ENCODE results near the gene PLXDC2. TPM values are rescaled to one million over a fixed set of nuclear protein-coding genes. Genes with fewer than 3 reads are reported as not detected.

The PLXDC2 gene
- total and polyA plus RNA-seq, 10 of the 15 experiments (the other 5 are each of a cell fraction or from before 2014, with no cell fraction given) = 0.05 to 1.8 (median 0.14) TPM; not detected in 2

DNA sequence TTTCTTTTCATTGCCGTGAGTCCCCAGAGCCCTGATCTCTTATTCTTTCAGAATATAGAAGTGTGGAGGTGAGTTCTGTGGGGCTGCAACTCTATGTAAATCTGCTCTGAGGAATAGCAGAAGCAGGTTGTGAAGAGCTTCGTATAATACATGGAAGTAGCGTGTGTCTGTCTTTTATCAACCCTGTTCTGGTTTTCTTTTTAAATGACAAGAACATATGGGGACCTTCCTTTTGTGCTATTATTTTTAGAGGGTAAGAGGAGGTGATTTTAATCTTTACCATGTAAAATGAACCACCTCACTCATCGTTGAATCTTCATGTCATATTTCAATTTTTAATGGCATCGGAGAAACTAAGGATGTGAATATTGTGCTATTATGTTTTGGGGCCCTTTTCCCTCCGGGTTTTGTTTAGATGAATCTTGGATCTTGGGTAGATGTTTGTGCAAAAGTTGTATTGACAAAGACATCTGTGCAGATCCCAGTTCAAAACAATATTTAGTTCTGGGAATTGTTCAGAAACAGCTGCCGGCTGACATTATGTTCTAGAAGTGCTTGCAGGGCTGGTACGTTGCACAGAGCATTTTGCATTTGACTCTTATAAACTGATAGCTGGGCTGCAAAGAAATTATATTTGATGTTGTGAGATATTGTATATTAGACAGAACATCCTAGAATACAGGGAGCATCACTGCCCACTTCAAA is 46.7 kb downstream of the PLXDC2 start:
- ChIA-PET CTCF (no interaction called here), RAD21 (ENCODE audit: unreplicated experiment) (no interaction called here), SMC1A (ENCODE audit: uncharacterized antibody, unreplicated experiment) (interaction anchor here (0.9 to 1.8 kb wide), 3 partner anchors 9 to 28 kb away, joined by 3 to 10 read pairs (median 3); no protein-coding TSS in a partner anchor), POLR2A (interaction anchor here (0.6 kb wide), 1 partner anchor 128 kb away, joined by 4 read pairs; no protein-coding TSS in a partner anchor)
- H3K4me1 ChIP-seq (ENCODE audit: control insufficient read depth, insufficient read depth, low read length) = no peaks in the 10 kb centered on the region
- ATAC-seq = no peak
- H3K4me3 ChIP-seq = no peak overlapping the region
- H3K27ac ChIP-seq (ENCODE audit: control insufficient read depth, insufficient read depth) = no peak overlapping the region
- no peak overlapping the region for H3K9ac ChIP-seq (ENCODE audit: control insufficient read depth, insufficient read depth, low read length)
- no peak for DNase-seq (ENCODE audit: low read depth, low spot score)
- H2AFZ ChIP-seq (ENCODE audit: control insufficient read depth, low read depth, low read length) = no peak overlapping the region
- no peak for FAIRE-seq
- in situ Hi-C loops (cut with MboI) = no loop called here
- H3K9me3 ChIP-seq (replicated peaks; ENCODE audit: control insufficient read depth, insufficient read depth, low read length) = no peaks in the 10 kb centered on the region
- BruUV-seq (replicated peaks) = no TSS peak
- no peaks in the 10 kb centered on the region for H4K20me1 ChIP-seq (ENCODE audit: control insufficient read depth, insufficient read depth)
- no peak overlapping the region for H3K4me2 ChIP-seq (ENCODE audit: control insufficient read depth, insufficient read depth)
- intact Hi-C loops (cut with micrococcal nuclease; ENCODE audit: unreplicated experiment) = no loop called here
- TF ChIP-seq SREBF1 (IDR thresholded peaks at IDR 0.05; ENCODE audit: low read length) = no peak
- no peak for TF ChIP-seq MTA2 (IDR thresholded peaks at IDR 0.05; ENCODE audit: low read depth)
- TF ChIP-seq NFYB (IDR thresholded peaks at IDR 0.05; ENCODE audit: insufficient read depth, low read depth, low read length) = no peak
- TF ChIP-seq, protein P1, sequence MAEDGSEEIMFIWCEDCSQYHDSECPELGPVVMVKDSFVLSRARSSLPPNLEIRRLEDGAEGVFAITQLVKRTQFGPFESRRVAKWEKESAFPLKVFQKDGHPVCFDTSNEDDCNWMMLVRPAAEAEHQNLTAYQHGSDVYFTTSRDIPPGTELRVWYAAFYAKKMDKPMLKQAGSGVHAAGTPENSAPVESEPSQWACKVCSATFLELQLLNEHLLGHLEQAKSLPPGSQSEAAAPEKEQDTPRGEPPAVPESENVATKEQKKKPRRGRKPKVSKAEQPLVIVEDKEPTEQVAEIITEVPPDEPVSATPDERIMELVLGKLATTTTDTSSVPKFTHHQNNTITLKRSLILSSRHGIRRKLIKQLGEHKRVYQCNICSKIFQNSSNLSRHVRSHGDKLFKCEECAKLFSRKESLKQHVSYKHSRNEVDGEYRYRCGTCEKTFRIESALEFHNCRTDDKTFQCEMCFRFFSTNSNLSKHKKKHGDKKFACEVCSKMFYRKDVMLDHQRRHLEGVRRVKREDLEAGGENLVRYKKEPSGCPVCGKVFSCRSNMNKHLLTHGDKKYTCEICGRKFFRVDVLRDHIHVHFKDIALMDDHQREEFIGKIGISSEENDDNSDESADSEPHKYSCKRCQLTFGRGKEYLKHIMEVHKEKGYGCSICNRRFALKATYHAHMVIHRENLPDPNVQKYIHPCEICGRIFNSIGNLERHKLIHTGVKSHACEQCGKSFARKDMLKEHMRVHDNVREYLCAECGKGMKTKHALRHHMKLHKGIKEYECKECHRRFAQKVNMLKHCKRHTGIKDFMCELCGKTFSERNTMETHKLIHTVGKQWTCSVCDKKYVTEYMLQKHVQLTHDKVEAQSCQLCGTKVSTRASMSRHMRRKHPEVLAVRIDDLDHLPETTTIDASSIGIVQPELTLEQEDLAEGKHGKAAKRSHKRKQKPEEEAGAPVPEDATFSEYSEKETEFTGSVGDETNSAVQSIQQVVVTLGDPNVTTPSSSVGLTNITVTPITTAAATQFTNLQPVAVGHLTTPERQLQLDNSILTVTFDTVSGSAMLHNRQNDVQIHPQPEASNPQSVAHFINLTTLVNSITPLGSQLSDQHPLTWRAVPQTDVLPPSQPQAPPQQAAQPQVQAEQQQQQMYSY (CRISPR knock-in tag; IDR thresholded peaks at IDR 0.05) = no peak
- TF ChIP-seq, protein P2, sequence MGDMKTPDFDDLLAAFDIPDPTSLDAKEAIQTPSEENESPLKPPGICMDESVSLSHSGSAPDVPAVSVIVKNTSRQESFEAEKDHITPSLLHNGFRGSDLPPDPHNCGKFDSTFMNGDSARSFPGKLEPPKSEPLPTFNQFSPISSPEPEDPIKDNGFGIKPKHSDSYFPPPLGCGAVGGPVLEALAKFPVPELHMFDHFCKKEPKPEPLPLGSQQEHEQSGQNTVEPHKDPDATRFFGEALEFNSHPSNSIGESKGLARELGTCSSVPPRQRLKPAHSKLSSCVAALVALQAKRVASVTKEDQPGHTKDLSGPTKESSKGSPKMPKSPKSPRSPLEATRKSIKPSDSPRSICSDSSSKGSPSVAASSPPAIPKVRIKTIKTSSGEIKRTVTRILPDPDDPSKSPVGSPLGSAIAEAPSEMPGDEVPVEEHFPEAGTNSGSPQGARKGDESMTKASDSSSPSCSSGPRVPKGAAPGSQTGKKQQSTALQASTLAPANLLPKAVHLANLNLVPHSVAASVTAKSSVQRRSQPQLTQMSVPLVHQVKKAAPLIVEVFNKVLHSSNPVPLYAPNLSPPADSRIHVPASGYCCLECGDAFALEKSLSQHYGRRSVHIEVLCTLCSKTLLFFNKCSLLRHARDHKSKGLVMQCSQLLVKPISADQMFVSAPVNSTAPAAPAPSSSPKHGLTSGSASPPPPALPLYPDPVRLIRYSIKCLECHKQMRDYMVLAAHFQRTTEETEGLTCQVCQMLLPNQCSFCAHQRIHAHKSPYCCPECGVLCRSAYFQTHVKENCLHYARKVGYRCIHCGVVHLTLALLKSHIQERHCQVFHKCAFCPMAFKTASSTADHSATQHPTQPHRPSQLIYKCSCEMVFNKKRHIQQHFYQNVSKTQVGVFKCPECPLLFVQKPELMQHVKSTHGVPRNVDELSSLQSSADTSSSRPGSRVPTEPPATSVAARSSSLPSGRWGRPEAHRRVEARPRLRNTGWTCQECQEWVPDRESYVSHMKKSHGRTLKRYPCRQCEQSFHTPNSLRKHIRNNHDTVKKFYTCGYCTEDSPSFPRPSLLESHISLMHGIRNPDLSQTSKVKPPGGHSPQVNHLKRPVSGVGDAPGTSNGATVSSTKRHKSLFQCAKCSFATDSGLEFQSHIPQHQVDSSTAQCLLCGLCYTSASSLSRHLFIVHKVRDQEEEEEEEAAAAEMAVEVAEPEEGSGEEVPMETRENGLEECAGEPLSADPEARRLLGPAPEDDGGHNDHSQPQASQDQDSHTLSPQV (IDR thresholded peaks at IDR 0.05) = no peak
- TF ChIP-seq JUND (IDR thresholded peaks at IDR 0.05; ENCODE audit: low read depth, low read length) = no peak
- TF ChIP-seq, protein P3, sequence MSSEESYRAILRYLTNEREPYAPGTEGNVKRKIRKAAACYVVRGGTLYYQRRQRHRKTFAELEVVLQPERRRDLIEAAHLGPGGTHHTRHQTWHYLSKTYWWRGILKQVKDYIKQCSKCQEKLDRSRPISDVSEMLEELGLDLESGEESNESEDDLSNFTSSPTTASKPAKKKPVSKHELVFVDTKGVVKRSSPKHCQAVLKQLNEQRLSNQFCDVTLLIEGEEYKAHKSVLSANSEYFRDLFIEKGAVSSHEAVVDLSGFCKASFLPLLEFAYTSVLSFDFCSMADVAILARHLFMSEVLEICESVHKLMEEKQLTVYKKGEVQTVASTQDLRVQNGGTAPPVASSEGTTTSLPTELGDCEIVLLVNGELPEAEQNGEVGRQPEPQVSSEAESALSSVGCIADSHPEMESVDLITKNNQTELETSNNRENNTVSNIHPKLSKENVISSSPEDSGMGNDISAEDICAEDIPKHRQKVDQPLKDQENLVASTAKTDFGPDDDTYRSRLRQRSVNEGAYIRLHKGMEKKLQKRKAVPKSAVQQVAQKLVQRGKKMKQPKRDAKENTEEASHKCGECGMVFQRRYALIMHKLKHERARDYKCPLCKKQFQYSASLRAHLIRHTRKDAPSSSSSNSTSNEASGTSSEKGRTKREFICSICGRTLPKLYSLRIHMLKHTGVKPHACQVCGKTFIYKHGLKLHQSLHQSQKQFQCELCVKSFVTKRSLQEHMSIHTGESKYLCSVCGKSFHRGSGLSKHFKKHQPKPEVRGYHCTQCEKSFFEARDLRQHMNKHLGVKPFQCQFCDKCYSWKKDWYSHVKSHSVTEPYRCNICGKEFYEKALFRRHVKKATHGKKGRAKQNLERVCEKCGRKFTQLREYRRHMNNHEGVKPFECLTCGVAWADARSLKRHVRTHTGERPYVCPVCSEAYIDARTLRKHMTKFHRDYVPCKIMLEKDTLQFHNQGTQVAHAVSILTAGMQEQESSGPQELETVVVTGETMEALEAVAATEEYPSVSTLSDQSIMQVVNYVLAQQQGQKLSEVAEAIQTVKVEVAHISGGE (CRISPR knock-in tag; IDR thresholded peaks at IDR 0.05) = no peak
- H3K27me3 ChIP-seq (replicated peaks in 1 of 2; ENCODE audit: control insufficient read depth in 2 of 2, insufficient read depth in 2 of 2, low read length in 1 of 2) = no peaks in the 10 kb centered on the region
- no peaks in the 10 kb centered on the region for H3K36me3 ChIP-seq (ENCODE audit: control insufficient read depth in 2 of 2, insufficient read depth in 2 of 2, low read length in 1 of 2)
- 43% methylated on average over 8 of the region's 8 CpGs for WGBS (ENCODE audit: insufficient coverage, insufficient replicate concordance, low lambda C conversion rate, missing lambda C conversion rate)
- no peaks in the 10 kb centered on the region for H3K79me2 ChIP-seq (ENCODE audit: control insufficient read depth, insufficient read depth, low read length)
